ENCODE measurements around the gene ACP6.
"Not testable (repeated sequence)": the region's sequence is repeated elsewhere in the genome, so short reads cannot be mapped to it uniquely, and the experiment has no call there.

Gene ACP6
- total RNA-seq: 0.59 to 8.1 (median 3.4) reads per million in 18 experiments

- DNase-seq: peak; percentile 89 to 93
These were observed at the start of gene ACP6 for GRCh38 chr1:147670319-147671001. Gene ACP6 (minus strand): TSS chr1:147670524. CDS start chr1:147670048, 476 bp downstream.

DNA sequence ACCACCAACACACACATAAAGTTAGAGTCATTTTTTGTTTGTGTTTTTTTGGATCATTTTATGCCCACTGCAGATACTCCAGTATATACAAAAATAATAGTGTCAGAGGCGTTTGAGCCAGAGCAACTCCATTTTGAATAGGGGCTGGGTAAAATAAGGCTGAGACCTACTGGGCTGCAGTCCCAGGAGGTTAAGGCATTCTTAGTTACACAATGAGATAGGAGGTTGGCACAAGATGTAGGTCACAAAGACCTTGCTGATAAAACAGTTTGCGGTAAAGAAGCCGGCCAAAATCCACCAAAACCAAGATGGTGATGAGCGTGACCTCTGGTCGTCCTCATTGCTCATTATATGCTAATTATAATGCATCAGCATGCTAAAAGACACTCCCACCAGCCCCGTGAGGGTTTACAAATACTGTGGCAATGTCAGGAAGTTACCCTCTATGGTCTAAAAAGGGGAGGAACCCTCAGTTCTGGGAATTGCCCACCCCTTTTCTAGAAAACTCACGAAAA is 49.4 kb upstream of the ACP6 start:
- peak; percentile 23 to 52 for DNase-seq

GRCh38 chr1:147719029-147719698 is 48.8 kb upstream of the ACP6 start:
- DNase-seq: no peak

DNA sequence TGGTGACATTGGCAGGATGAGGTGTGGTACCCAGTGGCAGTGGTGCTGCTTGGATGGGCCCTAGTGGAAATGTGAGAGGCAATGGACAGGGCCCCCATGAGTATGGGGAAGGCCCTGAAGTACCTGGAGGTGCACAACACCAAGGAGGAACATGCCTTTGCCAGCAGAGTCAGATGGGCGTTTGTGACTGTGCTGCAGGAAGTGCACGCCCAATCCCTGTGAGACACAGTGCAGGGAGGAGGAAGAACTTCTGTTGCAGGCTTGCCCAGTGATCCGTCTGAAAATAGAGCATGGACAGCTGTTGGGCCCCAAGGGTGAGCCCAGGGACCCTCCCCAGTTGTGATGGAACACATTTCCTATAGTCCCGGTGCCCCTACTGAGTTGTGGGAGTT is 47.4 kb upstream of the ACP6 start:
- DNase-seq: peak; percentile 64 to 70

GRCh38 chr1:147717051-147717705 is 46.9 kb upstream of the ACP6 start:
- DNase-seq: no peak

- no peak for DNase-seq
These were observed 42.3 kb upstream of the ACP6 start for GRCh38 chr1:147712605-147713004.

GRCh38 chr1:147700042-147701006 is 30.0 kb upstream of the ACP6 start:
- peak; percentile 28 to 59 for DNase-seq

DNA sequence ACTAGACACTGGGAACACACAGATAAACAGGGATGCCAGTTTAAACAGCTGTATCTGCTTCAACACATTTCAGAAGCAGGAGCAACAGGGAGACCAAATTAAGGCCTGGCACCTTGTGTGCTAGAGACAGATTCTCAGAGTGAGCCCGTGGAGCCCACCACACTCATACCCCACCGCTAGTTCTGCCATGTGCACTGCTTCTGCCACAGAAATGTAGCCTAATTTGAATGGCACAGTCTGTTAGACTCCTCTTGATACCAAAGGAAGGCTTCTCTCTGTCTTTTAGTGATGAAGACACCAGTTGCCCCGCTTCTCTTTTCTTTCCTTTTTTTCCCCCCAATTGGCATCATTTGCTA is 29.3 kb upstream of the ACP6 start:
- DNase-seq: no peak

DNA sequence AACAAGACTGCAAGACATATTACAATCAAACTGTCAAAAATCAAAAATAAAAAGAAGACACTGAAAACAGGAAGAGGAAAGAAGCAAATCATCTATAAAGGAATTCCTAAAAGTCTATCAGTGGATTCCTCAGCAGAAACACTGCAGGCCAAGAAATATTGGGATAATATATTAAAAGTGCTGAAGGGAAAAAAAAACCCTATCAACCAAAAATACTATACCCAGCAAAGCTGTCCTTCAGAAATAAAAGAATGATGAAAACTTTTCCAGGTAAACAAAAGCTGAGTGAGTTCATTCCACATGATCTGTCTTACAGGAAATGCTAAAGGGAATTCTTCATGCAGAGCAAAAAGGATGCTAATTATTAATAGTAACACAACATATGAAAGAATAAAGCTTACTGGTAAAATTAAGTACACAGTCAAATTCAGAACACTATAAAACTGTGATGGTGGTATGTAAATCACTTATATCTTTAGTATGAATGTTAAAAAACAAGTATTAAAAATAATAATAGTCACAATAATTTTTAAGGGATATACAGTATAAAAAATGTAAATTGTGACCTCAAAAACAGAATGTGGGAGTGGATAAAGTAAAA is 12.9 kb upstream of the ACP6 start:
- DNase-seq: no peak

- DNase-seq: not testable (repeated sequence)
These were observed 10.4 kb upstream of the ACP6 start for GRCh38 chr1:147680608-147681235.

DNA sequence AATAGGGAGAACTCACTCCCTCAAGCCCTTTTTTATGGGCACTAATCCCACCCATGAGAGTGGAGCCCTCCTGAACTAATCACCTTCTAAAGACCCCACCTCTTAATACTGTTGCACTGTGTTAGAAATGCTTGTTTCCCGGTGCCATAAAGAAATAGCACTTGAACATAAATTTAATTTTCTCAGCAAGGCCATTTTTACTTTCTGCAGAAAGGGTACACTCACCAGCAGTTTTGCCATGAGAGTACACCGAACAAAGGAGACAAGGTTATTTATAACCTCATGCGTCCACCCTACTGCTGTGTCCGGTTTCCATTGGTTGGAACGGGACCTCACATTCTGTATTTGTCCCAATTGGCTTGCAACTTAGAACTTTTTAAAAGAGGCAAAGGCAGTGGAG is 7.4 kb upstream of the ACP6 start:
- not testable (repeated sequence) for DNase-seq

GRCh38 chr1:147676311-147677085 is 6.2 kb upstream of the ACP6 start:
- DNase-seq: no peak

GRCh38 chr1:147673816-147674215 is 3.5 kb upstream of the ACP6 start:
- DNase-seq: no peak

GRCh38 chr1:147673406-147673805 is 3.1 kb upstream of the ACP6 start:
- DNase-seq: no peak

- peak; percentile 37 to 64 for DNase-seq
These were observed 630 bp downstream of the ACP6 start for GRCh38 chr1:147669469-147670318.

DNA sequence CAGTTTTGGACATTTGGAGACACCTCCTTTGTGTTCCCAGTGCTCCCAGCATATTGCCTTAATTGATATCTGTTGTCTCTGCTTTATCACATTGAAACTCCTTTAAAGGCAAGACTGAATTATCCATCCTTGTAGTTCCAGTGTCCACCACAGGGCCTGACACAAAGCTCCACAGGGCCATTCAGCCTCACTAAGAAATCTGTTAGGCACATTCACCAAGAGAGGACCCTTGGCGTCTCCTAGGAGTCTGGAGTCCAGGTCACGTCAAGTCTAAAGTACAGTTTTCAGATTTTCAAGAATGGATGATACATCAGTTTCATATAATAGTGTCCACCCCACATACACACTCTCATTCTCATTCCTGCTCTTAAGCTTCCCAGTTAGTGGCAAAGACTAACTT is 4.8 kb downstream of the ACP6 start:
- DNase-seq: no peak

DNA sequence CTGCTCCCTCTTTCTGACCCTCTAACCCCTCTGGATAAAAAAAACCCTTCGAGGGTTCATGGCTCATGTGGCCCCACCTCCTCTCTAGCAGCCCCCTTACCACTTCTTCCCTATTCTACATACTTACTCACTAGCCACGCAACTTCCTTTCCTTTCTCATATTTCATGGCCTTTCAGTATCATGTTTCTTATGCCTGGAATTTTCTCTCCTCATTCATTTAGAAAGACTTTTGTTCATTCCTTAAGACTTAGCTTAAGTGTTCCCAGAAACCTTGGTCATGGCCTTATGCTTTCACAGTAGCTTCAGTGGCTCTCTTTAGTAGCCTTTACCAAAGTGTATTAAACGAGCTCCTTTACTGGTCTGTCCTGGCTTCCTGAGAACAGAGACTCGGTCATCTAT is 6.1 kb downstream of the ACP6 start:
- no peak for DNase-seq

DNA sequence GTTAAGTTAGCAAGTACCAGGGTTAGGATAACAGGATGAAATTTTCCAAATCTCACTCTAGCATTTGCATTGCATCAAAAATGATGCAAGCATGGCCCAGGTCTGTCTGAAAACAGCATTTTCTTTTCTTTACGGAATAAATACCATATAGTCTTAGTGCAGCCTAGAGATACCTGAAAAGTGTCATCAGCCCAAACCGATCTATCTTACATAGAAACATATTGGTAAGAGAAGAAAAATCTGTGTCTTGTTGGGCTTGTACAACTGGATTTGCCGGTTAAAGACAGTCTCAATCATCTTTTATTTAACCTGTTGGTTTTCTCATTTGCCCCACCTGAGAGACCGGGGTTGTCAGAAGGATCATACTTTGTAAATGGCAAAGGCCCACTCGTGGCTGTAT is 15.8 kb downstream of the ACP6 start:
- DNase-seq: no peak

DNA sequence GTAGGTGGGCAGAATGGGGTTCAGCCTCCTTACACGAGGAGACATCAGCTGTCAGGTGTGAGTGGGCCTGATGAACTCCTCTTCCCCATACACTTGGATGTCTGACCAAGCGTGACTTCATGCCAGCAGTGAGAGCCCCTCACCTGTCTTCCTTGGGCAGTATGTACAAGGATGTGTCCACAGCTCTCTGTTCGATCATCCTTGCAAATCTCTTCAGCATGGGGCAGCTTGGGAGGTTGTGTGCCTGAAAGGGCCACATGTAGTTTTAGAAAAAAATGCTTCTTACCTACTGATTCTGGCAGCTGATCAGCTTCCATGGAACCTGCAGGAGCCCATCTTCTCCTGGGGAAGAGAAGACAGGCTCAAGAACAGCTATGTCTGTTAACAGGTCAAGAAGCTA is 18.0 kb downstream of the ACP6 start:
- DNase-seq: no peak

GRCh38 chr1:147651466-147651865 is 18.9 kb downstream of the ACP6 start:
- DNase-seq: peak in 1 of 2 donors; percentile 24
